ENCODE measurements around the gene PLA2G4D.

DNA sequence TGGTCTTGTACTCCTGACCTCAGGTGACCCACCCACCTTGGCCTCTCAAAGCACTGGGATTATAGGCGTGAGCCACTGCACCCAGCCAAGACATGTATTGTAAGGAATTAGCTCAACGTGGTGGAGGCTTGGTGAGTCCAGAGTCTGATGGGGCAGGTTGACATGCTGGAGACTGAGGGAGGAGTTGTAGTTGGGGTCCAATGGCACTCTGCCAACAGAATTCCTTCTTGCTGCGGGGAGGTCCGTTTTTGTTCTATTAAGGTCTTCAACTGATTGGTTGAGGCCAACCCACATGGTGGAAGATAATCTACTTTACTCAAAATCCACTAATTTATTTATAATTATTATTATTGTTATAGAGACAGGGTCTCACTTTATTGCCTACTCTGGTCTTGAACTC lies 30.1 kb downstream of the PLA2G4D start:
- TF ChIP-seq, protein P1, sequence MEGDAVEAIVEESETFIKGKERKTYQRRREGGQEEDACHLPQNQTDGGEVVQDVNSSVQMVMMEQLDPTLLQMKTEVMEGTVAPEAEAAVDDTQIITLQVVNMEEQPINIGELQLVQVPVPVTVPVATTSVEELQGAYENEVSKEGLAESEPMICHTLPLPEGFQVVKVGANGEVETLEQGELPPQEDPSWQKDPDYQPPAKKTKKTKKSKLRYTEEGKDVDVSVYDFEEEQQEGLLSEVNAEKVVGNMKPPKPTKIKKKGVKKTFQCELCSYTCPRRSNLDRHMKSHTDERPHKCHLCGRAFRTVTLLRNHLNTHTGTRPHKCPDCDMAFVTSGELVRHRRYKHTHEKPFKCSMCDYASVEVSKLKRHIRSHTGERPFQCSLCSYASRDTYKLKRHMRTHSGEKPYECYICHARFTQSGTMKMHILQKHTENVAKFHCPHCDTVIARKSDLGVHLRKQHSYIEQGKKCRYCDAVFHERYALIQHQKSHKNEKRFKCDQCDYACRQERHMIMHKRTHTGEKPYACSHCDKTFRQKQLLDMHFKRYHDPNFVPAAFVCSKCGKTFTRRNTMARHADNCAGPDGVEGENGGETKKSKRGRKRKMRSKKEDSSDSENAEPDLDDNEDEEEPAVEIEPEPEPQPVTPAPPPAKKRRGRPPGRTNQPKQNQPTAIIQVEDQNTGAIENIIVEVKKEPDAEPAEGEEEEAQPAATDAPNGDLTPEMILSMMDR (IDR thresholded peaks at IDR 0.05; ENCODE audit: borderline replicate concordance, extremely low read depth, low read length, poor library complexity, severe bottlenecking): no peak
- TF ChIP-seq EZH2 (IDR thresholded peaks at IDR 0.05; ENCODE audit: borderline replicate concordance, low read depth, low read length, severe bottlenecking): no peak

Data from DND-41 (cell line).